HEK293 (cell line): ENCODE data around the gene CD82.
"Not testable (repeated sequence)": the region's sequence is repeated elsewhere in the genome, so short reads cannot be mapped to it uniquely, and the experiment has no call there.

ENCODE experiments used
- CTCF ChIA-PET: fragments of 350-600 bp; formaldehyde crosslinking; extraction: SDS; loops from one replicate; lab custom pipeline; 2021; ENCODE audit warnings: antibody characterized with exemption; lab: Yijun Ruan, JAX
- POLR2A ChIA-PET: fragments of 300-600 bp; formaldehyde crosslinking; extraction: SDS; loops from one replicate; lab custom pipeline; 2020; ENCODE audit warnings: antibody characterized with exemption, inconsistent platforms; lab: Yijun Ruan, JAX
- H3K27ac ChIP-seq: fragments of 200-500 bp; sonication (Bioruptor generic); 2 replicates; pipeline ENCODE4 v1.5.1; 2014; ENCODE audit warnings: low read depth, low read length, control low read depth, inconsistent platforms; ENCODE audit errors: extremely low read depth
- H3K36me3 ChIP-seq, 2 experiments: fragments of 200-500 bp in 1 of 2; sonication (Bioruptor generic) in 1 of 2; 1 replicate in 1 of 2; 2 replicates in 1 of 2; pipeline ENCODE4 v1.5.1; 2014 to 2017; ENCODE audit warnings: inconsistent platforms in 2 of 2, low read length in 2 of 2; ENCODE audit not compliant: control insufficient read depth in 2 of 2, insufficient read depth in 1 of 2
- H3K4me1 ChIP-seq: fragments of 200-500 bp; sonication (Bioruptor generic); 2 replicates; pipeline ENCODE4 v1.5.1; 2014; ENCODE audit warnings: mild to moderate bottlenecking, low read length, inconsistent platforms; ENCODE audit not compliant: control insufficient read depth, insufficient read depth
- H3K4me3 ChIP-seq: 2 replicates; pipeline ENCODE4 v1.5.1; 2011; ENCODE audit warnings: low read depth, mild to moderate bottlenecking, control low read depth, low read length, moderate library complexity
- H3K9me3 ChIP-seq: fragments of 200-500 bp; sonication (Bioruptor generic); 2 replicates; pipeline ENCODE4 v1.5.1; 2014; ENCODE audit warnings: low read depth, low read length, inconsistent platforms; ENCODE audit not compliant: control insufficient read depth, insufficient read depth
- GFI1B ChIP-seq: fragments of 450-650 bp; formaldehyde crosslinking; IDR thresholded peaks from 2 replicates; pipeline ENCODE4 v1.5.1; 2016; ENCODE audit warnings: missing biosample characterization, missing genetic modification characterization
- MZF1 ChIP-seq: fragments of 450-650 bp; formaldehyde crosslinking; IDR thresholded peaks from 2 replicates; pipeline ENCODE4 v1.5.1; 2017; ENCODE audit warnings: missing biosample characterization, missing genetic modification characterization, borderline replicate concordance
- ZEB2 ChIP-seq: fragments of 450-650 bp; formaldehyde crosslinking; IDR thresholded peaks from 2 replicates; pipeline ENCODE4 v1.5.1; 2016; ENCODE audit warnings: missing biosample characterization, missing genetic modification characterization
- ZIC2 ChIP-seq: fragments of 450-650 bp; formaldehyde crosslinking; IDR thresholded peaks from 2 replicates; pipeline ENCODE4 v1.5.1; 2016; ENCODE audit warnings: missing biosample characterization, missing genetic modification characterization
- ZNF146 ChIP-seq: fragments of 450-650 bp; formaldehyde crosslinking; IDR thresholded peaks from 2 replicates; pipeline ENCODE4 v1.5.1; 2016; ENCODE audit warnings: missing biosample characterization, missing genetic modification characterization
- ZNF174 ChIP-seq: fragments of 450-650 bp; formaldehyde crosslinking; IDR thresholded peaks from 2 replicates; pipeline ENCODE4 v1.5.0; 2017; ENCODE audit warnings: missing biosample characterization, mild to moderate bottlenecking, missing genetic modification characterization
- ZNF184 ChIP-seq: fragments of 450-650 bp; IDR thresholded peaks from 2 replicates; pipeline ENCODE4 v1.5.1; 2018; ENCODE audit warnings: missing biosample characterization, mild to moderate bottlenecking, missing genetic modification characterization
- ZNF239 ChIP-seq: fragments of 450-650 bp; formaldehyde crosslinking; IDR thresholded peaks from 2 replicates; pipeline ENCODE4 v1.5.1; 2016; ENCODE audit warnings: missing biosample characterization, missing genetic modification characterization
- ZNF248 ChIP-seq: fragments of 450-650 bp; formaldehyde crosslinking; IDR thresholded peaks from 2 replicates; pipeline ENCODE4 v1.5.1; 2017; ENCODE audit warnings: missing biosample characterization, missing genetic modification characterization
- ZNF311 ChIP-seq: fragments of 450-650 bp; formaldehyde crosslinking; IDR thresholded peaks from 2 replicates; pipeline ENCODE4 v1.5.1; 2017; ENCODE audit warnings: missing biosample characterization, missing genetic modification characterization, borderline replicate concordance
- ZNF350 ChIP-seq: fragments of 450-650 bp; formaldehyde crosslinking; IDR thresholded peaks from 2 replicates; pipeline ENCODE4 v1.5.0; 2017; ENCODE audit warnings: missing biosample characterization, mild to moderate bottlenecking, missing genetic modification characterization
- ZNF404 ChIP-seq: fragments of 450-650 bp; formaldehyde crosslinking; IDR thresholded peaks from 2 replicates; pipeline ENCODE4 v1.5.1; 2017; ENCODE audit warnings: missing biosample characterization, missing genetic modification characterization
- ZNF423 ChIP-seq: fragments of 450-650 bp; formaldehyde crosslinking; IDR thresholded peaks from 2 replicates; pipeline ENCODE4 v1.5.1; 2016; ENCODE audit warnings: missing biosample characterization, missing genetic modification characterization
- ZNF426 ChIP-seq: fragments of 450-650 bp; formaldehyde crosslinking; IDR thresholded peaks from 2 replicates; pipeline ENCODE4 v1.5.1; 2017; ENCODE audit warnings: missing biosample characterization, missing genetic modification characterization, mild to moderate bottlenecking, inconsistent platforms, moderate library complexity
- ZNF585B ChIP-seq: fragments of 450-650 bp; formaldehyde crosslinking; IDR thresholded peaks from 2 replicates; pipeline ENCODE4 v1.5.1; 2016; ENCODE audit warnings: missing biosample characterization, missing genetic modification characterization
- ZNF768 ChIP-seq: fragments of 450-650 bp; formaldehyde crosslinking; IDR thresholded peaks from 2 replicates; pipeline ENCODE4 v1.5.1; 2018; ENCODE audit warnings: missing biosample characterization, mild to moderate bottlenecking, missing genetic modification characterization
- TF ChIP-seq, protein P1 (sequence below): fragments of 450-650 bp; formaldehyde crosslinking; IDR thresholded peaks from 2 replicates; pipeline ENCODE4 v1.5.1; 2016; ENCODE audit warnings: missing biosample characterization, missing genetic modification characterization
- TF ChIP-seq, protein P2 (sequence below): fragments of 450-650 bp; IDR thresholded peaks from 2 replicates; pipeline ENCODE4 v1.5.1; 2018; ENCODE audit warnings: missing biosample characterization, mild to moderate bottlenecking, missing genetic modification characterization
- TF ChIP-seq, protein P3 (sequence below): fragments of 450-650 bp; formaldehyde crosslinking; IDR thresholded peaks from 2 replicates; pipeline ENCODE4 v1.5.1; 2016; ENCODE audit warnings: missing biosample characterization, missing genetic modification characterization
- TF ChIP-seq, protein P4 (sequence below): fragments of 450-650 bp; formaldehyde crosslinking; IDR thresholded peaks from 2 replicates; pipeline ENCODE4 v1.5.1; 2016; ENCODE audit warnings: missing biosample characterization, missing genetic modification characterization

CD82 gene

DNA sequence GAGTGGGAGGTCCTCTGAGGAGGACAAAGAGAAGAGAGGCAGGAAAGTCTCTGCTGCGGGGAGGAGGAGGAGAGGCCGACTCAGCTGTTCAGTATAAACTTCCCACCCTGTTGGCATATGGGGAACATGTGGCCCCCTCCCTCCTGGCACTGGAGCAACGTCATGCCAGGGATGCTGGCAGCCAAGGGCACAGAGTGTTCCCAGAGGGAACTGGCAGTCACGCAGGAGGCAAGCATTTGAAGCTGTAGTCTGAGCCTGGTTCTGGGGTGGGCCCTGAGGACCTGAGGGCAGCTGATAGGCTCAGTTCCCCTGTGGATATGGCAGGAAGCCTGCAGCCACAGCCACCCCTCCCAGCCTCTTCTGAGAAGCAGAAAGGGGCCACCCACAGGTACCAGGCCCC, 94.2 kb downstream of the CD82 start:
- H3K9me3 ChIP-seq, result no peaks in the 10 kb centered on the region
- ChIA-PET POLR2A (no interaction called here), CTCF (no interaction called here)
- H3K27ac ChIP-seq, result no peak overlapping the region
- TF ChIP-seq ZNF184 (no peak), ZNF404 (tag by site-specific recombination) (no peak), ZNF311 (tag by site-specific recombination) (no peak), MZF1 (tag by site-specific recombination) (no peak), ZNF423 (no peak)
- TF ChIP-seq, protein P1, sequence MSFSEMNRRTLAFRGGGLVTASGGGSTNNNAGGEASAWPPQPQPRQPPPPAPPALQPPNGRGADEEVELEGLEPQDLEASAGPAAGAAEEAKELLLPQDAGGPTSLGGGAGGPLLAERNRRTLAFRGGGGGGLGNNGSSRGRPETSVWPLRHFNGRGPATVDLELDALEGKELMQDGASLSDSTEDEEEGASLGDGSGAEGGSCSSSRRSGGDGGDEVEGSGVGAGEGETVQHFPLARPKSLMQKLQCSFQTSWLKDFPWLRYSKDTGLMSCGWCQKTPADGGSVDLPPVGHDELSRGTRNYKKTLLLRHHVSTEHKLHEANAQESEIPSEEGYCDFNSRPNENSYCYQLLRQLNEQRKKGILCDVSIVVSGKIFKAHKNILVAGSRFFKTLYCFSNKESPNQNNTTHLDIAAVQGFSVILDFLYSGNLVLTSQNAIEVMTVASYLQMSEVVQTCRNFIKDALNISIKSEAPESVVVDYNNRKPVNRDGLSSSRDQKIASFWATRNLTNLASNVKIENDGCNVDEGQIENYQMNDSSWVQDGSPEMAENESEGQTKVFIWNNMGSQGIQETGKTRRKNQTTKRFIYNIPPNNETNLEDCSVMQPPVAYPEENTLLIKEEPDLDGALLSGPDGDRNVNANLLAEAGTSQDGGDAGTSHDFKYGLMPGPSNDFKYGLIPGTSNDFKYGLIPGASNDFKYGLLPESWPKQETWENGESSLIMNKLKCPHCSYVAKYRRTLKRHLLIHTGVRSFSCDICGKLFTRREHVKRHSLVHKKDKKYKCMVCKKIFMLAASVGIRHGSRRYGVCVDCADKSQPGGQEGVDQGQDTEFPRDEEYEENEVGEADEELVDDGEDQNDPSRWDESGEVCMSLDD (tag by site-specific recombination), result no peak
- no peaks in the 10 kb centered on the region for H3K4me1 ChIP-seq
- H3K36me3 ChIP-seq, result no peaks in the 10 kb centered on the region
- H3K4me3 ChIP-seq, result no peak overlapping the region

DNA sequence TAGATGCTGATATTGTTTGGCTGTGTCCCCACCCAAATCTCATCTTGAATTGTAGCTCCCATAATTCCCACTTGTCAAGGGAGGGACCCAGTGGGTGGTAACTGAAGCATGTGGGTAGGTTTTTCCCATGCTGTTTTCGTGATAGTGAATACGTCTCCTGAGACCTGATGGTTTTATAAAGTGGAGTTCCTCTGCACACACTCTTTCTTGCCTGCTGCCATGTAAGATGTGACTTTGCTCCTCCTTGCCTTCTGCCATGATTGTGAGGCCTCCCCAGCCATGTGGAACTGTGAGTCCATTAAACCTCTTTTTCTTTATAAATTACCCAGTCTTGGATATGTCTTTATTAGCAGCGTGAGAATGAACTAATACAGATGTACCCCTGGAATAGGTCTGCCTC, 95.1 kb downstream of the CD82 start:
- CTCF ChIA-PET, H3K27ac ChIP-seq, POLR2A ChIA-PET: not testable (repeated sequence)

DNA sequence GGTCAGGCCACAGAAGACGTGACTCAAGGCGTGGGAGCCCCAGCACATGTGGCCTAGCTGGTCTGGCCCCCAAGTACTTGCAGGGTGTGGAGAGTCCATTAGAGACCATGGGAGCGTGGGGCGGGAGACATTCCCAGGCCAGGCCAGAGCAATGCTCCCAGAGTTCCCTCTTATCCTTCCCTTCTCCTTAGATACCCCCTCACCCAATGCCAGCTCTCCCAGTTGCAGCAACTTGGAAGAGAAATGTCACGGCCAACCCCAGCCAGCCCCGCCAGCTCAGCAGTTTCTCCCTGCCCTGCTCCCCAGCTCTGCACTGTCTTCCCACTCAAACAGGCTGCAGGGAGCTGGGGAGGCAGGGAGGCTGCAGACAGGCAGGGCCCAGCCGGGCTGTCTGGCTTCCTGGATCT, 95.9 kb downstream of the CD82 start:
- TF ChIP-seq ZIC2 (tag by site-specific recombination) (no peak), ZNF174 (no peak), ZNF239 (tag by site-specific recombination) (no peak), ZNF350 (no peak), ZNF426 (tag by site-specific recombination) (no peak), ZNF146 (tag by site-specific recombination) (no peak), ZNF585B (no peak), ZNF248 (tag by site-specific recombination) (no peak), GFI1B (tag by site-specific recombination) (no peak), ZEB2 (tag by site-specific recombination) (no peak), ZNF768 (tag by site-specific recombination) (no peak)
- TF ChIP-seq, protein P2, sequence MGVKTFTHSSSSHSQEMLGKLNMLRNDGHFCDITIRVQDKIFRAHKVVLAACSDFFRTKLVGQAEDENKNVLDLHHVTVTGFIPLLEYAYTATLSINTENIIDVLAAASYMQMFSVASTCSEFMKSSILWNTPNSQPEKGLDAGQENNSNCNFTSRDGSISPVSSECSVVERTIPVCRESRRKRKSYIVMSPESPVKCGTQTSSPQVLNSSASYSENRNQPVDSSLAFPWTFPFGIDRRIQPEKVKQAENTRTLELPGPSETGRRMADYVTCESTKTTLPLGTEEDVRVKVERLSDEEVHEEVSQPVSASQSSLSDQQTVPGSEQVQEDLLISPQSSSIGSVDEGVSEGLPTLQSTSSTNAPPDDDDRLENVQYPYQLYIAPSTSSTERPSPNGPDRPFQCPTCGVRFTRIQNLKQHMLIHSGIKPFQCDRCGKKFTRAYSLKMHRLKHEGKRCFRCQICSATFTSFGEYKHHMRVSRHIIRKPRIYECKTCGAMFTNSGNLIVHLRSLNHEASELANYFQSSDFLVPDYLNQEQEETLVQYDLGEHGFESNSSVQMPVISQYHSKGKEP (tag by site-specific recombination), result no peak
- TF ChIP-seq, protein P3, sequence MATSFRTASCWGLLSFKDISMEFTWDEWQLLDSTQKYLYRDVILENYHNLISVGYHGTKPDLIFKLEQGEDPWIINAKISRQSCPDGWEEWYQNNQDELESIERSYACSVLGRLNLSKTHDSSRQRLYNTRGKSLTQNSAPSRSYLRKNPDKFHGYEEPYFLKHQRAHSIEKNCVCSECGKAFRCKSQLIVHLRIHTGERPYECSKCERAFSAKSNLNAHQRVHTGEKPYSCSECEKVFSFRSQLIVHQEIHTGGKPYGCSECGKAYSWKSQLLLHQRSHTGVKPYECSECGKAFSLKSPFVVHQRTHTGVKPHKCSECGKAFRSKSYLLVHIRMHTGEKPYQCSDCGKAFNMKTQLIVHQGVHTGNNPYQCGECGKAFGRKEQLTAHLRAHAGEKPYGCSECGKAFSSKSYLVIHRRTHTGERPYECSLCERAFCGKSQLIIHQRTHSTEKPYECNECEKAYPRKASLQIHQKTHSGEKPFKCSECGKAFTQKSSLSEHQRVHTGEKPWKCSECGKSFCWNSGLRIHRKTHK, result no peak
- TF ChIP-seq, protein P4, sequence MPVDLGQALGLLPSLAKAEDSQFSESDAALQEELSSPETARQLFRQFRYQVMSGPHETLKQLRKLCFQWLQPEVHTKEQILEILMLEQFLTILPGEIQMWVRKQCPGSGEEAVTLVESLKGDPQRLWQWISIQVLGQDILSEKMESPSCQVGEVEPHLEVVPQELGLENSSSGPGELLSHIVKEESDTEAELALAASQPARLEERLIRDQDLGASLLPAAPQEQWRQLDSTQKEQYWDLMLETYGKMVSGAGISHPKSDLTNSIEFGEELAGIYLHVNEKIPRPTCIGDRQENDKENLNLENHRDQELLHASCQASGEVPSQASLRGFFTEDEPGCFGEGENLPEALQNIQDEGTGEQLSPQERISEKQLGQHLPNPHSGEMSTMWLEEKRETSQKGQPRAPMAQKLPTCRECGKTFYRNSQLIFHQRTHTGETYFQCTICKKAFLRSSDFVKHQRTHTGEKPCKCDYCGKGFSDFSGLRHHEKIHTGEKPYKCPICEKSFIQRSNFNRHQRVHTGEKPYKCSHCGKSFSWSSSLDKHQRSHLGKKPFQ (tag by site-specific recombination), result no peak
- TF ChIP-seq, all 188 proteins: peak for 0
- Histone ChIP-seq H3K9me3 (no peaks in the 10 kb centered on the region), H3K27ac (no peak overlapping the region), H3K4me1 (no peaks in the 10 kb centered on the region), H3K4me3 (no peak overlapping the region), H3K36me3 (no peaks in the 10 kb centered on the region)
- CTCF ChIA-PET, result no interaction called here
- POLR2A ChIA-PET, result no interaction called here

More for the DNA sequence above, 95.1 kb downstream of the CD82 start:
- not testable (repeated sequence) for H3K4me1 ChIP-seq, H3K36me3 ChIP-seq, H3K4me3 ChIP-seq, H3K9me3 ChIP-seq
